ENCODE data around the gene GJB4.
"Not testable (repeated sequence)": the region's sequence is repeated elsewhere in the genome, so short reads cannot be mapped to it uniquely, and the experiment has no call there.

GJB4 gene

GRCh38 chr1:34759503-34760357 is at the start of gene GJB4:
GJB4 (plus strand) TSS chr1:34759740; CDS start chr1:34761255, 1,515 bp downstream.
- DNase-seq (ENCODE audit: low read depth), result no peak

GRCh38 chr1:34710812-34711211 is 48.7 kb upstream of the GJB4 start:
- no peak for DNase-seq (ENCODE audit: low read depth)

- DNase-seq (ENCODE audit: low read depth), result no peak
Observed at GRCh38 chr1:34711485-34711884, 48.1 kb upstream of the GJB4 start.

DNA sequence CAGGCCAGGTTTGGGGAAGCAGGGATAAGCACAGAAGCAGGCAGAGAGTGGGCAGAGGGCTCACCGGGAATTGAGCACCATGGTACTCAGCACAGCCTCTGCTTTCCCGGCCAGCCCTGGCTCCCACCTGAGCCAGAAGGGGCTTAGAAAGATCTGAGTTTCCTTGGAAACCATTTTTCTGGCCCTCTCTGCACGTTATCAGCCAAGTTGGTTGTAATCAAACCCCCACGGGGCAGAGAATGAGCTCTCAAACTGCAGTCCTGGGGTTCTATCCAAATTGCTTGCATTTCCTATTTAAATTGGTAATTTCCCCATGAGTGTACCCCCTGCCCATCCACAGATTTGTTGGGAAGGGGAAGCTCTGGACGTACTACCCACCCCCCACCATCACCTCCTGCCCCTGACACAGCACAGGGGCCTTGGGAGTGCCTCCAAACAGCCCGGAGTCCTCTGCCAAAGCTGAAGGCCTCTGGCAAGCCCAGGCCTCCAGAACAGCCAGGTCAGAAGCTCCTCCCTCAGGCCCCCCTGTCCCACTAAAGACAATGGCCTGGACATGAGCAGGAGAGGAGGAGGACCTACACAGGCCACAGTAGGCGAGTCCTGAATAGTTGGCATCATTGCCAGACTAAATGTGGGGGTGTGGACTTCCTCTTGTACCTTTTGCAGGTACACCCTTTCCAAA is 47.4 kb upstream of the GJB4 start:
- no peak for DNase-seq (ENCODE audit: low read depth)

- DNase-seq (ENCODE audit: low read depth), result no peak
Observed at GRCh38 chr1:34713443-34713842, 46.1 kb upstream of the GJB4 start.

DNA sequence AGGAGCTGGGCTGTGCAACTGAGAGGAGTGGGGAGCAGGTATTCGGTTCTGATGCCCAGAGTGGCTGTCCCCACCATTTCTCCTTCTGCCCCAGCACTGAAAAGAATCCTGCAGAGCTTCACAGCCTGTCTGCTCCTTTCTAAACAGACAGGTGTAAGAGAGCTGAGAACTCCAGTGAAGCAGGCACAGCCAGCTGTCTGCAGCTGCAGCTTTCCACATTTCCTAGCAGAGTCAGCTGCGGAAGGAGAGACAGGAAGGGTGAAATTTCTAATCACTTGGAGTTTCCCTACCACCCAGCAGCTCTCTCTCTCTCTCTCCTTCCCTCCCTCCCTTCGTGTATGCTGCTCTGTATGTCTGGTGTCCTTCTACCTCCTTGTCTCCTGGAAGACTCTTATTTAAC is 45.2 kb upstream of the GJB4 start:
- no peak for DNase-seq (ENCODE audit: low read depth)

DNA sequence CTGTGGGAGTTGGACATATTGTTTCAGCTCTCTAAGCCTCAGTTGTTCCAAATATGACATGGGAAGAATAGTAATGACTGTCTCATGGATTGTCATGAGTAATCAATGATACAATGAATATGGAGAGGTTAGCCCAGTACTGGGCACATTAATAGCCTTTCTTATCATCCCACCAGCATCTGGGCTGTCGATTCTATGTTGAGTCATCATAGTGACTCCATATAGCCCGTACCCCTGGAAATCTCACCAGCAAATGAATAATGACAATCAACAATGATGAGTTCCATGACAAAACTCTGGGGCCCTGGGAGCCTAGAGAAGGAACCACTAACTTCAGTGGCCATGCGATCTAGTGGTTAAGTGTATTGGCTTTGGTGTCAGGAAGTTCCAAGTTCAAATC is 44.4 kb upstream of the GJB4 start:
- no peak for DNase-seq (ENCODE audit: low read depth)

GRCh38 chr1:34721241-34721640 is 38.3 kb upstream of the GJB4 start:
- no peak for DNase-seq (ENCODE audit: low read depth)

- DNase-seq (ENCODE audit: low read depth), result no peak
Observed at GRCh38 chr1:34721646-34722355, 37.7 kb upstream of the GJB4 start.

DNA sequence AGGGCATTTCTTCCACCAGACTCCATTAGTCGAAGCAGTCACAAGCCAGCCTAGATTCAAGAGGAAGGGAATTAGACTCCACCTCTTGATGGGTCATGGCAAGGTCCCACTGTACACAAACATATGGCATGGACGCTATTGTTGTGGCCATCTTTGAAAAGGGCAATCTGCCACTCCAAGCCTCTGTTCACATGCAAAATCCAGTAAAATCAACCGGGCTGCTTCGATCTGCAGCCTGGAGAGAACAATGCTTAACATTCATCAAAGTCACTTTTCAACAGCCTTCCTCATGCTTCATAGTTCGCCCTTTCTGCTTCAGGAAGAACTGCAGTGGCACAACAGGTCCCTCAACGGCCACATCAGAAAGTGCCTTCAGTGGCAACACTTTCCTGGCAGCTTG is 32.7 kb upstream of the GJB4 start:
- DNase-seq (ENCODE audit: low read depth), result no peak

DNA sequence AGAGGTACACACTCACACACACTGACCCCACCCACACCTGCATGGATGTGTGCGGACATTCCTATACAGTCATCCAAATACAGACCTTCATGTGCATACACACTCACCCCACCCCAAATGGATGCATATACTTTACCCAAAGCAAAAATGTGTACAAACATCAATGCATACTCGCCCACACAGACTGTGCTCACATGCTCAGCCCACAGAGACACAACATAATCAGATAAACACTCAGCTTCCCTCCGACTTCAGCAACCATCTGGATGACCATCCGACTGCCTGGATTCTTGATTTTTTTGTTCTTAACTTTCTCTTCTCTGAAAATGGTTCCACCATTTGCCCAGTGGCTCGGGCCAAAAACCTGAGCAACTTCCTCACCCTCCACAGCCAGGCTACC is 29.1 kb upstream of the GJB4 start:
- no peak for DNase-seq (ENCODE audit: low read depth)

DNA sequence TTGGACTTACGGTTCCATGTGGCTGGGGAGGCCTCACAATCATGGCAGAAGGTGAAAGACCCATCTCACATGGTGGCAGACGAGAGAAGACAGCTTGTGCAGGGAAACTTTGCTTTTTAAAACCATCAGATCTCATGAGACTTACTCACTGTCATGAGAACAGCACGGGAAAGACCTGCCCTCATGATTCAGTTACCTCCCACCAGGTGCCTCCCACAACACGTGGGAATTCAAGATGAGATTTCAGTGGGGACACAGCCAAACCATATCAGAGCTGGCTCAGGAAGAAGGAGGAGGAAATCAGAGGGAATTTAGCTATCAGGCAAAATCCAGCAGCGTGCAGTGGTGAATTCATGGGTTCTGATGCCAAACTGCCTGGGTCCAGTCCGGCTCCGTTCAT is 26.7 kb upstream of the GJB4 start:
- DNase-seq (ENCODE audit: low read depth), result not testable (repeated sequence)

DNA sequence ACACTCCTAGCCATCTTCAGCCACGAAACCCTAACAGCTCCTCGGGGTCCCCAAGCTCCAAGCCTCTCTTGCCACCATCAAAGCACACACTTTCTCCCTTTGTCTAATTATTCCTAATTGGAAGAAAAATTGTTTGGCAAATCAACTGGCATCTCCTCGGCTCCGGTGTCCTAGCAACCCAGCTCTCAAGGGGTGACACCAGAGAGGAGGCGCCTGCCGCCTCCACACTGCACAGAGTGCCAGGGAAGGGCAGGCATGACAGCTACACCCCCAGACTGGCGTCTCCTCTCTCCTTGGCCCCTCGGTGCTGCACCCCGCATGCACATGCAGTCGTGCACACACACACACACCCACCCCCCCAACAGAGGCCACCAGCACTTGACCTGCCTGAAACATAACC is 22.8 kb upstream of the GJB4 start:
- DNase-seq (ENCODE audit: low read depth), result no peak

GRCh38 chr1:34737236-34737635 is 22.3 kb upstream of the GJB4 start:
- DNase-seq (ENCODE audit: low read depth), result not testable (repeated sequence)

GRCh38 chr1:34739613-34740012 is 19.9 kb upstream of the GJB4 start:
- DNase-seq (ENCODE audit: low read depth), result no peak

DNA sequence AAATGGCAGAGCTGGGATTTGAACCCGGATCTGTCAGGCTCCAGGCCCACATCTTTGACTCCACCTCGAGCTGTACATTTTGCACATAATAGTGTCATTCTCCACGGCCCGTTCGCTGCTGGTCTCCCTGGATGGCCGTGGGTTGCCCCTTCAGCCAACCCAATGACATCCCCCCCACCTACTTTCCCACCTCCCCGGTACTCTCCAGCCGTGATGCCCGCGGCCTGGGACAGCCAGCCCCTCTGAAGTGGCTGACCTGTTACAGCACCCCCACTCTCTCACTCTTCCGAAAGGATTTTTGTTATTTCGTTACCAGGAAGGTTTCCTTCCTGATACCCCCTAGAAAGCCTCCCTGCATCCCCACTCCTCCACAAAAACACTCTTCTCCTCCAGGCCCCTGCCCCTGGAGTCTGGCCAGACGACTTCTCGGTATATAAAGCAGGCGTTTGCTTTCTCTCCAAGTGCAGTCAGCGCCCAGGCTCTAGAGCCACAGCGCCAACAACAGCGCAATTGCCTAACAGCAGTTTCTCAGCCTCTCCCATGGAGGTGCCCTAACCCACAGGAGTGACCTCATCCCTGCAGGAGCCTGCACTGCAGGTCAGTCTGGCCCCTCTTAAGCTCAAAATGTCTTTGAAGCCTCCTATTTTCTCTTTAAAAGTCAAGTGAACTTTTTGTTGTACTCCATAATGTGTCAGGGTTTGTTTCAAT is 19.2 kb upstream of the GJB4 start:
- no peak for DNase-seq (ENCODE audit: low read depth)

DNA sequence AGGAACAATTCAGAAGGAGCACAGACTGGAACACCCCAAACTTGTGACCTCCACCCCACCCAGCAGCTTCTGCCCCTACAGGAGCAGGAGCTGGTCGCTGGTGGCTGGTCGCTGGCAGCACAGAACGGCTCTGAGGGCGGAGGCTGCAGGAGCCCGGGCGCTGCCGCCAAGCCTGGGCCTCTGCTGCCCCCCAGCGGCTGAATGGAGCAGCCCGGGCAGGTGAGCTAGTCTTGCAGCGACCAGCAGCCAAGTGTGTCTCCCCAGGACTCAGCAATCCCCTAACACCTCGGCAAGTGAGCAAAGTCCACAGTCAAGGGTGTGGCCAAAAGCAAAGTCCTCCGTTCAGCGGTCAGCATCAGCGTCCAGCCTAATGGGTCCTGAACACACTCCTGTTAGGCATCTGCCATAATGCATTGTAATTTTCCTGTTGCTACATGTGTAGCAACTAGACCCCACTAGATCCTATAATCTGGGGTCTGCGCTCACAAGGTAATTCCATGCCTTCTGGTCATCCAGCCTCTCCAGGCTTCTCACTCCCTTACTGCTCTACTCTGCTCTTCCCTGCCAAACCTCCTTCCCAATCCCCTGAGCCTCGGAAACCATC is 16.8 kb upstream of the GJB4 start:
- peak; percentile 22 for DNase-seq (ENCODE audit: low read depth)

- DNase-seq (ENCODE audit: low read depth), result no peak
Observed at GRCh38 chr1:34743775-34744174, 15.8 kb upstream of the GJB4 start.

DNA sequence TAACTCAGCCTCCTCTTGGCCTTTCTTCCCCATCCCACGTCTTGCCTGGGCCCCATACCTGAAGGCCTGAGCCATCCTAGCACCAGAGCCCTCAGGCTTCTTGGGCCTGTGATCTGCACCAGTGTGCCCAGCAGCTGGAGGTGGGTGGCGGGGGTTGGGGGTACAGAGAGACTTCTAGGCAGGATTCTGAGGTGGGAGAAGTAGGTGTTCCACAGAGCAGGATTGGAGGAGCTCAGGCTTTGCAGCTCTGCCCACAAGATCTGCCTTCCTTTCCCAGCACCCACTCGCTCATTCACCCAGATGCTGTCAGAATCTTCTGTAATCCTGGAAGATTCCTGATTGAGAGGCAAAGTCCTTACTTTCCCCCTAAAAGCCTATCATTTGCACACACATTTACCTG is 14.7 kb upstream of the GJB4 start:
- DNase-seq (ENCODE audit: low read depth), result no peak

GRCh38 chr1:34745666-34746065 is 13.9 kb upstream of the GJB4 start:
- no peak for DNase-seq (ENCODE audit: low read depth)

GRCh38 chr1:34746101-34746500 is 13.4 kb upstream of the GJB4 start:
- no peak for DNase-seq (ENCODE audit: low read depth)
